Measurements from ENCODE around the gene GAB1. TPM values are rescaled to one million over a fixed set of nuclear protein-coding genes. Genes with fewer than 3 reads are reported as not detected.
A peak's percentile ranks its signal among the peaks of the same experiment; 100 is the strongest.

GAB1 gene
- total RNA-seq, 1 experiment from 2014 or later: 15.3 TPM

DNA sequence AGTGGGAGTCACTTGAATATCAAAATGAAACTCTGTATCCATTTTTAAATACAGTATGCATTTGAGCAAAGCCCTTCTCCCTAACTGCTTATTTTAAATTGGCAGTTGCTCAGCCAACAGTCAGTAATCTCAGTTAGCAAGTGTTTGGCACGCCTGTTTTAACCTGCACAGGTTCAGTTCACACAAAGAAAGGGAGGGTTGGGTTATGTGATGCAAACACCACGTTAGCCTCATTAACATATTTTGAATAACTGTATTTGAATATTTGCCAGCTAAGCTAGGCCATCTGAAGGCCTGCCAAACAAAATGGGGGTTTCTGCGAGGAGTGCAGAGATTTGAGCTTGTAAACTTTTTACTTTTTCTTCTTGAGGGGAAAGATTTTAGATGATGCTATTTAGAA lies 19.8 kb downstream of the GAB1 start:
- no peak overlapping the region for H3K4me2 ChIP-seq (ENCODE audit: insufficient read depth, insufficient read length, low read length)
- Mint-ChIP-seq H3K4me3 (no peak overlapping the region; a peak in 1 of 5 replicates), H3K27me3 (ENCODE audit: low read depth) (no peaks in the 10 kb centered on the region), H3K27ac (peak overlapping the region; percentile 29 to 95 (median 40); a peak in 5 of 7 replicates), H3K4me1 (peaks cover 79 to 80% of the 10 kb centered on the region in 2 experiments), H3K36me3 (ENCODE audit: insufficient read depth in 1 of 3, low read depth in 3 of 3) (no peaks in the 10 kb centered on the region), H3K9me3 (no peaks in the 10 kb centered on the region)
- no peak overlapping the region for H2BK20ac ChIP-seq (ENCODE audit: low read depth, low read length, poor library complexity, severe bottlenecking)
- H2BK15ac ChIP-seq (ENCODE audit: low read depth, low read length): no peak overlapping the region
- H3K79me2 ChIP-seq (ENCODE audit: insufficient read depth, low read length): 0 out of 2 replicates have a peak, but pooled peaks cover 1% of the 10 kb centered on the region
- no peak overlapping the region for H3K23ac ChIP-seq (ENCODE audit: insufficient read length, low read depth, low read length)
- H3K27ac ChIP-seq (ENCODE audit: insufficient read length, low read depth, low read length): no peak overlapping the region
- H2BK5ac ChIP-seq (ENCODE audit: insufficient read length, low read length): no peak overlapping the region
- no peaks in the 10 kb centered on the region for H3K23me2 ChIP-seq (ENCODE audit: insufficient read length, low read depth, low read length, poor library complexity, severe bottlenecking)
- H3K9me3 ChIP-seq (ENCODE audit: control insufficient read depth, low read depth, low read length): no peaks in the 10 kb centered on the region
- H3K18ac ChIP-seq (ENCODE audit: insufficient read length, low read depth, low read length): no peak overlapping the region
- no peak overlapping the region for H4K8ac ChIP-seq (replicated peaks; ENCODE audit: insufficient read length, low read depth, low read length)
- no peaks in the 10 kb centered on the region for H3K27me3 ChIP-seq (ENCODE audit: insufficient read depth, low read length)
- no peak overlapping the region for H2BK12ac ChIP-seq (ENCODE audit: insufficient read length, low read depth, low read length)
- H3K4ac ChIP-seq (ENCODE audit: low read depth, low read length): no peak overlapping the region
- no peaks in the 10 kb centered on the region for H4K20me1 ChIP-seq (ENCODE audit: control insufficient read depth, insufficient read depth, insufficient read length)
- no peak overlapping the region for H3K9ac ChIP-seq (ENCODE audit: extremely low read depth, insufficient read length, low read length)
- H3T11ph ChIP-seq (ENCODE audit: low read length): no peak overlapping the region
- H2AFZ ChIP-seq (ENCODE audit: low read length): no peak overlapping the region
- peaks cover 13% of the 10 kb centered on the region; the same call in 1 of the 2 replicates for H3K4me1 ChIP-seq (ENCODE audit: insufficient read depth, low read length)
- no peak overlapping the region for H3K14ac ChIP-seq (ENCODE audit: insufficient read depth, low read length)
- H3K56ac ChIP-seq (ENCODE audit: insufficient read length, low read depth, low read length): no peak overlapping the region
- H4K5ac ChIP-seq (ENCODE audit: insufficient read length, low read depth, low read length): no peak overlapping the region
- no peak overlapping the region for H2BK120ac ChIP-seq (ENCODE audit: low read depth, low read length, poor library complexity, severe bottlenecking)
- DNase-seq: no peak
- no CpG with 5 or more reads among the region's 3 CpGs for WGBS (ENCODE audit: extremely low coverage, insufficient read length, low lambda C conversion rate)
- TF ChIP-seq, protein P1, sequence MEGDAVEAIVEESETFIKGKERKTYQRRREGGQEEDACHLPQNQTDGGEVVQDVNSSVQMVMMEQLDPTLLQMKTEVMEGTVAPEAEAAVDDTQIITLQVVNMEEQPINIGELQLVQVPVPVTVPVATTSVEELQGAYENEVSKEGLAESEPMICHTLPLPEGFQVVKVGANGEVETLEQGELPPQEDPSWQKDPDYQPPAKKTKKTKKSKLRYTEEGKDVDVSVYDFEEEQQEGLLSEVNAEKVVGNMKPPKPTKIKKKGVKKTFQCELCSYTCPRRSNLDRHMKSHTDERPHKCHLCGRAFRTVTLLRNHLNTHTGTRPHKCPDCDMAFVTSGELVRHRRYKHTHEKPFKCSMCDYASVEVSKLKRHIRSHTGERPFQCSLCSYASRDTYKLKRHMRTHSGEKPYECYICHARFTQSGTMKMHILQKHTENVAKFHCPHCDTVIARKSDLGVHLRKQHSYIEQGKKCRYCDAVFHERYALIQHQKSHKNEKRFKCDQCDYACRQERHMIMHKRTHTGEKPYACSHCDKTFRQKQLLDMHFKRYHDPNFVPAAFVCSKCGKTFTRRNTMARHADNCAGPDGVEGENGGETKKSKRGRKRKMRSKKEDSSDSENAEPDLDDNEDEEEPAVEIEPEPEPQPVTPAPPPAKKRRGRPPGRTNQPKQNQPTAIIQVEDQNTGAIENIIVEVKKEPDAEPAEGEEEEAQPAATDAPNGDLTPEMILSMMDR (conservative IDR thresholded peaks at IDR 0.05): no peak
- H4K91ac ChIP-seq (ENCODE audit: insufficient read length, low read depth, low read length): no peak overlapping the region
- H3K79me1 ChIP-seq (ENCODE audit: insufficient read depth, low read depth, low read length, poor library complexity, severe bottlenecking): no peaks in the 10 kb centered on the region
- H2AK5ac ChIP-seq (ENCODE audit: insufficient read length, low read length): no peak overlapping the region
